ENCODE results near the gene CASK. TPM values are rescaled to one million over a fixed set of nuclear protein-coding genes. Genes with fewer than 3 reads are reported as not detected.

The CASK gene
- total RNA-seq, 1 donor from 2014 or later: 13.4 TPM

- H3K4me3 ChIP-seq: no peak overlapping the region
- H3K36me3 ChIP-seq: no peaks in the 10 kb centered on the region
- no peak overlapping the region for H3K27ac ChIP-seq (replicated peaks)
- H3K9me3 ChIP-seq (replicated peaks): no peaks in the 10 kb centered on the region
- no peaks in the 10 kb centered on the region for H3K27me3 ChIP-seq (ENCODE audit: low read depth)
- no peaks in the 10 kb centered on the region for H3K4me1 ChIP-seq
- TF ChIP-seq CTCF (IDR thresholded peaks at IDR 0.05; ENCODE audit: borderline replicate concordance): no peak
- intact Hi-C loops (cut with micrococcal nuclease): no loop called here
- no peak for DNase-seq
Observed at GRCh38 chrX:41716222-41716621, 207.1 kb downstream of the CASK start.

- intact Hi-C loops (cut with micrococcal nuclease): no loop called here
- no peak overlapping the region for H3K27ac ChIP-seq (replicated peaks)
- no peaks in the 10 kb centered on the region for H3K27me3 ChIP-seq (ENCODE audit: low read depth)
- H3K36me3 ChIP-seq: no peaks in the 10 kb centered on the region
- no peaks in the 10 kb centered on the region for H3K9me3 ChIP-seq (replicated peaks)
- no peak overlapping the region for H3K4me3 ChIP-seq
- TF ChIP-seq CTCF (IDR thresholded peaks at IDR 0.05; ENCODE audit: borderline replicate concordance): no peak
- H3K4me1 ChIP-seq: no peaks in the 10 kb centered on the region
- no peak for DNase-seq
Observed at GRCh38 chrX:41711021-41711667, 212.2 kb downstream of the CASK start.

GRCh38 chrX:41708486-41708885 lies 214.9 kb downstream of the CASK start:
- Histone ChIP-seq H3K27me3 (ENCODE audit: low read depth) (no peaks in the 10 kb centered on the region), H3K9me3 (replicated peaks) (no peaks in the 10 kb centered on the region)
- intact Hi-C loops (cut with micrococcal nuclease): no loop called here

GRCh38 chrX:41707218-41707617 lies 216.1 kb downstream of the CASK start:
- H3K4me1 ChIP-seq: no peaks in the 10 kb centered on the region
- no peak for DNase-seq
- intact Hi-C loops (cut with micrococcal nuclease): no loop called here
- no peaks in the 10 kb centered on the region for H3K36me3 ChIP-seq
- no peaks in the 10 kb centered on the region for H3K9me3 ChIP-seq (replicated peaks)
- no peak for TF ChIP-seq CTCF (IDR thresholded peaks at IDR 0.05; ENCODE audit: borderline replicate concordance)
- H3K27ac ChIP-seq (replicated peaks): no peak overlapping the region
- no peaks in the 10 kb centered on the region for H3K27me3 ChIP-seq (ENCODE audit: low read depth)
- no peak overlapping the region for H3K4me3 ChIP-seq

More at GRCh38 chrX:41708486-41708885, 214.9 kb downstream of the CASK start:
- Histone ChIP-seq H3K27ac (replicated peaks) (no peak overlapping the region), H3K4me1 (no peaks in the 10 kb centered on the region), H3K4me3 (no peak overlapping the region), H3K36me3 (no peaks in the 10 kb centered on the region)
- DNase-seq: no peak
- no peak for TF ChIP-seq CTCF (IDR thresholded peaks at IDR 0.05; ENCODE audit: borderline replicate concordance)

GRCh38 chrX:41705680-41706374 lies 217.5 kb downstream of the CASK start:
- DNase-seq: no peak
- Histone ChIP-seq H3K36me3 (no peaks in the 10 kb centered on the region), H3K4me3 (no peak overlapping the region), H3K9me3 (replicated peaks) (no peaks in the 10 kb centered on the region), H3K4me1 (no peaks in the 10 kb centered on the region), H3K27me3 (ENCODE audit: low read depth) (no peaks in the 10 kb centered on the region), H3K27ac (replicated peaks) (peak overlapping the region; percentile 33)
- no peak for TF ChIP-seq CTCF (IDR thresholded peaks at IDR 0.05; ENCODE audit: borderline replicate concordance)
- intact Hi-C loops (cut with micrococcal nuclease): no loop called here

Data from left ventricle myocardium inferior (tissue), 1 donor.